HFFc6 (cell line): ENCODE measurements around the gene TMEM86A. TPM values are rescaled to one million over a fixed set of nuclear protein-coding genes. Genes with fewer than 3 reads are reported as not detected.

Source experiments
- DNase-seq: peaks from one replicate; pipeline ENCODE4 v3.0.0-alpha.2; 2018
- H3K27ac Mint-ChIP-seq: 2 replicates; pipeline ENCODE4 v1.8.0; 2020; ENCODE audit warnings: mild to moderate bottlenecking, mixed read lengths
- H3K27me3 Mint-ChIP-seq: 2 replicates; pipeline ENCODE4 v1.8.0; 2021; ENCODE audit warnings: mild to moderate bottlenecking, moderate library complexity, mixed read lengths; ENCODE audit not compliant: insufficient read depth
- H3K36me3 Mint-ChIP-seq: 2 replicates; pipeline ENCODE4 v1.8.0; 2021; ENCODE audit warnings: low read depth, mixed read lengths
- H3K4me1 Mint-ChIP-seq: 2 replicates; pipeline ENCODE4 v1.8.0; 2020; ENCODE audit warnings: low read depth, mixed read lengths
- H3K4me3 Mint-ChIP-seq: 2 replicates; pipeline ENCODE4 v1.8.0; 2020; ENCODE audit warnings: mild to moderate bottlenecking, moderate library complexity, mixed read lengths
- H3K9me3 Mint-ChIP-seq: 2 replicates; pipeline ENCODE4 v1.8.0; 2020; ENCODE audit warnings: mild to moderate bottlenecking, mixed read lengths
- total RNA-seq, 6 experiments: library from RNA; stranded (reverse); fragmentation: NEBNext Ultra II Directional; extraction: Animal tissue kit (Norgen Biotek cat#: 25700); gene quantifications; 2 replicates in 1 of 6; 3 replicates in 5 of 6; pipeline ENCODE4 v1.2.3, GENCODE V29; 2021
- TF ChIP-seq, protein P1 (sequence below): fragments of 200-600 bp; sonication (generic); IDR thresholded peaks from 2 replicates; pipeline ENCODE4 v1.5.0; 2021; ENCODE audit warnings: antibody characterized with exemption, mild to moderate bottlenecking

TMEM86A gene
- total RNA-seq, 6 experiments from 2014 or later, result 0.23 to 0.61 (median 0.41) TPM

GRCh38 chr11:18752502-18752901, 53.9 kb downstream of the TMEM86A start:
- TF ChIP-seq, protein P1, sequence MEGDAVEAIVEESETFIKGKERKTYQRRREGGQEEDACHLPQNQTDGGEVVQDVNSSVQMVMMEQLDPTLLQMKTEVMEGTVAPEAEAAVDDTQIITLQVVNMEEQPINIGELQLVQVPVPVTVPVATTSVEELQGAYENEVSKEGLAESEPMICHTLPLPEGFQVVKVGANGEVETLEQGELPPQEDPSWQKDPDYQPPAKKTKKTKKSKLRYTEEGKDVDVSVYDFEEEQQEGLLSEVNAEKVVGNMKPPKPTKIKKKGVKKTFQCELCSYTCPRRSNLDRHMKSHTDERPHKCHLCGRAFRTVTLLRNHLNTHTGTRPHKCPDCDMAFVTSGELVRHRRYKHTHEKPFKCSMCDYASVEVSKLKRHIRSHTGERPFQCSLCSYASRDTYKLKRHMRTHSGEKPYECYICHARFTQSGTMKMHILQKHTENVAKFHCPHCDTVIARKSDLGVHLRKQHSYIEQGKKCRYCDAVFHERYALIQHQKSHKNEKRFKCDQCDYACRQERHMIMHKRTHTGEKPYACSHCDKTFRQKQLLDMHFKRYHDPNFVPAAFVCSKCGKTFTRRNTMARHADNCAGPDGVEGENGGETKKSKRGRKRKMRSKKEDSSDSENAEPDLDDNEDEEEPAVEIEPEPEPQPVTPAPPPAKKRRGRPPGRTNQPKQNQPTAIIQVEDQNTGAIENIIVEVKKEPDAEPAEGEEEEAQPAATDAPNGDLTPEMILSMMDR, result no peak

DNA sequence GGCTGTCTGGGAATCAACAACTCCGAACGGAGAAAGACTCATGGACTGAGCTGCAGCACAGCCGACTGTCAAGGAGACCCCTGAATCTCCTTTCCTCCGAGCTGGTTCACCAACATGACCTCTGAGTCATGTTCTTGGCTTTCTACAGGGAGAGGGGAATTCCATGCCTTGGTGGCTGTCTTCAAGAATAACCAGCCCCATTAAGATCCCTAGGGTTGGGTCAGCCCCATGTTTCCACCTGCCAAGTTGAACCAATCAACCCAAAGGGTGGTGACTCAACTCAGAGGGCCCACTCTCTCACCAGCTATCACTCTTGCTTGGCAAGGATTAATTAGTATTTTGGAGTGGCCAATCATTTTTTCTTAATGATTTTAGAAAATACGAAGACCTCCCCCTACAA, 55.7 kb downstream of the TMEM86A start:
- Mint-ChIP-seq H3K36me3 (no peaks in the 10 kb centered on the region), H3K27ac (no peak overlapping the region), H3K4me1 (peaks cover 18% of the 10 kb centered on the region), H3K4me3 (no peak overlapping the region), H3K27me3 (peaks cover 20% of the 10 kb centered on the region), H3K9me3 (no peaks in the 10 kb centered on the region)
- TF ChIP-seq, protein P1, result no peak
- no peak for DNase-seq

More at GRCh38 chr11:18752502-18752901, 53.9 kb downstream of the TMEM86A start:
- Mint-ChIP-seq H3K27ac (no peak overlapping the region), H3K36me3 (no peaks in the 10 kb centered on the region), H3K4me3 (no peak overlapping the region), H3K9me3 (no peaks in the 10 kb centered on the region), H3K27me3 (peaks cover 10% of the 10 kb centered on the region), H3K4me1 (peaks cover 19% of the 10 kb centered on the region)
- DNase-seq, result no peak

Other genes with a start within 250 kb of the TMEM86A start
- gene LDHAL6A, start 242.9 kb upstream of the TMEM86A start, total RNA-seq, result not detected
- 10 to 100 TPM; 56.9 to 82.7 (median 71.4) TPM for gene TSG101, start 171.8 kb upstream of the TMEM86A start, total RNA-seq
- 10 to 100 TPM; 20.0 to 29.0 (median 24.4) TPM for gene UEVLD, start 110.0 kb upstream of the TMEM86A start, total RNA-seq
- 1 to 10 TPM; 1.5 to 2.8 (median 2.4) TPM for gene MISFA, start 99.0 kb upstream of the TMEM86A start, total RNA-seq
- 10 to 100 TPM; 25.9 to 29.8 (median 28.1) TPM for gene SPTY2D1, start 64.4 kb upstream of the TMEM86A start, total RNA-seq
- gene IGSF22, start 27.4 kb downstream of the TMEM86A start, total RNA-seq, result not detected
- gene PTPN5, start 93.0 kb downstream of the TMEM86A start, total RNA-seq, result not detected
- not detected for gene MRGPRX1, start 240.6 kb downstream of the TMEM86A start, total RNA-seq